Large intestine (tissue), 3 donors: ENCODE results near the gene FBN1. TPM values are rescaled to one million over a fixed set of nuclear protein-coding genes. Genes with fewer than 3 reads are reported as not detected.

Experiments
- DNase-seq, 2 donors: peaks; one replicate each; pipeline versions ENCODE4 v3.0.0 to v3.0.0-alpha.2; 2013
- H3K27ac ChIP-seq: one replicate; pipeline ENCODE4 v1.5.1; 2013; ENCODE audit warnings: low read length
- H3K27me3 ChIP-seq: 2 replicates; pipeline ENCODE4 v1.6.1; 2013; ENCODE audit warnings: low read length; ENCODE audit not compliant: control insufficient read depth, insufficient read depth
- H3K36me3 ChIP-seq: 2 replicates; pipeline ENCODE4 v1.6.1; 2013; ENCODE audit warnings: low read length; ENCODE audit not compliant: control insufficient read depth, insufficient read depth
- H3K4me1 ChIP-seq: one replicate; pipeline ENCODE4 v1.6.1; 2013; ENCODE audit warnings: low read length; ENCODE audit not compliant: control insufficient read depth, insufficient read depth
- H3K4me3 ChIP-seq: one replicate; pipeline ENCODE4 v1.5.1; 2013; ENCODE audit warnings: low read length
- H3K9me3 ChIP-seq: one replicate; pipeline ENCODE4 v1.6.1; 2013; ENCODE audit warnings: mild to moderate bottlenecking, low read depth, low read length, moderate library complexity; ENCODE audit not compliant: control insufficient read depth
- WGBS: methylation state at CpG from one replicate; pipeline ENCODE4 v1.1.5; 2013; ENCODE audit warnings: low lambda C conversion rate; ENCODE audit not compliant: insufficient coverage; 5-methylcytosine and 5-hydroxymethylcytosine counted together
- polyA plus RNA-seq: library from polyadenylated mRNA; unstranded; fragments of 120-200 nt; gene quantifications from one replicate; pipeline ENCODE4 v1.2.1, GENCODE V29; 2013

The FBN1 gene
- polyA plus RNA-seq, 1 donor: 49.6 TPM

DNA sequence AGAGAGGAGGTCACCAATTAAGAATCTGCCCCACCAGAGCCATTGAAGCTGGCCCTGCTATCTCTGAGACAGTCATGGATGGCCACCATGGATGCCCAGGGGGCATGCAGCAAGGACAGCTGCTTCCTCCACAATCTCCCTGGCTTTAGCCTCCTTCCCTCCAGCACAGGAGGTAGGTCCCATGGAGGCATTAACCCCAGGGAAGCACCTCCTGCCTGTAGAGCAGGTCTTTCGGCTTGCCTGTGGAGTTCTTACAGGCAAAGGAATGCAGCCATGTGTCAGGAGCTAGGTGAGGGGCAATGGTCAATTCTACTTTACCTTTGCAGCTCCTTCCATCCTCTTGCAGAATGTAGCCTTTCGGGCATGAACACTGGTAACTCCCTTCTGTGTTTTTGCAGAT is 220.5 kb downstream of the FBN1 start:
- DNase-seq: no peak
- WGBS: 86% methylated on average over 1 of the region's 2 CpGs
- H3K9me3 ChIP-seq: no peaks in the 10 kb centered on the region
- H3K36me3 ChIP-seq: peaks cover 31% of the 10 kb centered on the region
- no peak overlapping the region for H3K27ac ChIP-seq
- no peaks in the 10 kb centered on the region for H3K4me1 ChIP-seq
- no peak overlapping the region for H3K4me3 ChIP-seq
- no peaks in the 10 kb centered on the region for H3K27me3 ChIP-seq

DNA sequence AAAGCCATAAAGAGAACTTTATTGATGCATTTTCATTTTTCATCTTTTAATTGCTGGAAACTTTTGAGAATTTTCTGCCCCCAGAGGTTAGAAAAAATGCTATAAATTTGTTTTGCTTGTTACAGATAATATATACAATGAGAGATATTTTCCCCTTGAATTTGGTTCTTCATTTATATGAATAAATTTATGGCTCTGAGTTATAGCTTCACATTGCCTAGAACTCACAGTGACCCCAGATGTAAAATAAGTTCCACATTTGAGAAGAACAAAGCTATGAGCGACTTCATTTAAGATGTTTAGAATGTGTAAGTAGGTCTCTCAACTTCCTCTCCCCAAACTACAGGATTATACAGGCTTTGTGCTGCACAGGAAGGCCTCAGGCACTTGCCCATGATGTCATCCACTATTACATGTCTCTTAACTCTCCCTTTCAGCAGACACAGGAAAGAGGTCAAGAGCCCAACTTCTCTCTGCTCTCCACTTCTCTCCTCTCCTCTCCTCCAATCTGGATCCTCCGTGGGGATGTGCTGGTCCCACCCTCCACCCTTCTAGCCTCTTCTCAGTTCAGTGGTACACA is 221.5 kb downstream of the FBN1 start:
- no peak for DNase-seq
- H3K27me3 ChIP-seq: no peaks in the 10 kb centered on the region
- WGBS: no CpG with 5 or more reads among the region's 2 CpGs

DNA sequence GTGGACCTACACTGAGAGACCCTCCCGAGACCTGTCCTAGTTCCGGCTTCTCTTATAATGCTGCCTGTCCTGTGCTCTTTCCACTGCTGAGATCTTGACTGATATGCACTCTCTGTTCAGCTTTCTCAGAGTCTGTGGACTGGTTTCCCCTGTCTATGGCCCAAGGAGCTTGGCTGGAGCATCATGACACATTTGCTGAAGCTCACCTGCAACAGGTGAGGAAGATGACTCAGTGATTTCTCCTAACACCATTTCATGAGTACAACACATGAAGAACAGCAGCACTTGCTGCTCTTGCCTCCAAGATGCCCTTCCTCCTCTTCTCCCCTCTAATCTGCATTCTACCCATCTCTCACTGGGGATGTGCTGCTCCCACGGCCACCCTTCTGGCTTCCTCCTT is 222.2 kb downstream of the FBN1 start:
- no CpG with 5 or more reads among the region's 3 CpGs for WGBS
- no peak for DNase-seq
- no peaks in the 10 kb centered on the region for H3K9me3 ChIP-seq
- H3K36me3 ChIP-seq: peaks cover 36% of the 10 kb centered on the region
- H3K27ac ChIP-seq: no peak overlapping the region
- no peaks in the 10 kb centered on the region for H3K27me3 ChIP-seq
- H3K4me1 ChIP-seq: no peaks in the 10 kb centered on the region
- no peak overlapping the region for H3K4me3 ChIP-seq

More for the DNA sequence above, 221.5 kb downstream of the FBN1 start:
- peaks cover 35% of the 10 kb centered on the region for H3K36me3 ChIP-seq
- H3K9me3 ChIP-seq: no peaks in the 10 kb centered on the region
- no peak overlapping the region for H3K4me3 ChIP-seq
- H3K27ac ChIP-seq: no peak overlapping the region
- H3K4me1 ChIP-seq: no peaks in the 10 kb centered on the region

DNA sequence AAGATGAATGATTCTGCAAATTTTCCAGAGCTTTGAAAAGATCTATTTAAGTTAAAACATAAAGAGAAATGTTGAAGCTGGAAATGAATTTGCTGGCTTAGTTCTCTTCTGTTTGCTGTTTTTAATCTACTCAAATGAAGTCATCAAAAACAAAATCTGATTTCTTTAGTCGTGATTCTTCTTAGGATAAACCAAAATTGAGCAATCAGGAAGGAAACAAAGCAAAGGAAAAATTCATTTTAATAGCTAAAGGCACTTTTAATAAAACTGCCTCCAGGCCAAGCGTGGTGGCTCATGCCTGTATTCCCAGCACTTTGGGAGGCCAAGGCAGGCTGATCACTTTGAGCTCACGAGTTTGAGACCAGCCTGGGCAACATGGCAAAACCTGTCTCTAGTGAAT is 223.1 kb downstream of the FBN1 start:
- H3K9me3 ChIP-seq: no peaks in the 10 kb centered on the region
- no peak overlapping the region for H3K4me3 ChIP-seq
- DNase-seq: no peak
- H3K4me1 ChIP-seq: no peaks in the 10 kb centered on the region
- no peaks in the 10 kb centered on the region for H3K27me3 ChIP-seq
- no CpG with 5 or more reads among the region's 3 CpGs for WGBS
- H3K27ac ChIP-seq: no peak overlapping the region
- H3K36me3 ChIP-seq: peaks cover 32% of the 10 kb centered on the region

DNA sequence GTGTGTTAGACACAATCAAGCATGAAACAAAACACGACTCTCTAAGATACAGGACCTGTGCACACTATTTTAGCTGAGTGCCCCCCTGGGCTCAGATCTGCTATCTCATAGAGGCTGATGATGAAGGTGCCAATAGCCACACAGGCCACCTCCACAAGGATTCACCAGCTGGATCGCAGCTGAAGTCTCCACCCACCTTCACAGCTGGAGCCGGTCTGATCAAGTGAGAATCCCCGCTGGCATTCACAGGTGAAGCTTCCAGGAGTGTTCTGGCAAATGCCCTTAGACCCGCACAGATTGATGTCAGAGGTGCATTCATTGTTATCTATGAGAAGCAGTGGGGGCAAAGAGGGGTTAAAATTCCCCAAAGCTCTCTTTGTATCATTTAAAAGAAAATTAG is 224.1 kb downstream of the FBN1 start:
- Histone ChIP-seq H3K9me3 (no peaks in the 10 kb centered on the region), H3K4me1 (no peaks in the 10 kb centered on the region), H3K27me3 (no peaks in the 10 kb centered on the region), H3K4me3 (no peak overlapping the region), H3K27ac (no peak overlapping the region), H3K36me3 (peaks cover 29% of the 10 kb centered on the region)
- 100% methylated on average over 1 of the region's 5 CpGs for WGBS
- DNase-seq: no peak

DNA sequence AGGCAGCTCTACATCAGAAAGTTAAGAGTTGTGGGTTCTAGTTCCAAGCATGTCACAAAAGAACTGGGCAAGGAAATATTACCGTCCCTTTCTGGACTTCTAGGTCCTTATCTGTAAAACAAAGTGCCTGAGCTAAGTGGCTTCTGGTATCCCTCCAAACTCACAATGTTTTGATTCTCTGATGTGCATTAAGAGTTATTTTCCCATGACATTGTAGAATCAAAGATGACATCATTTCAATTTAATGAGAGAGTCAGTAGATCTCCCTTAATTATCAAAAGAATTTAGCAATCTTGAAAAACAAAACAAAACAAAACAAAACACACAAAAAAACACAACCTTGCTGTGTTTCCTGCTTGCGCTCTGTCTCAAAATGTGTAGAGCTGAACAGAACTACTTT is 225.6 kb downstream of the FBN1 start:
- Histone ChIP-seq H3K9me3 (no peaks in the 10 kb centered on the region), H3K4me1 (no peaks in the 10 kb centered on the region), H3K4me3 (no peak overlapping the region), H3K27me3 (no peaks in the 10 kb centered on the region), H3K36me3 (peaks cover 29% of the 10 kb centered on the region), H3K27ac (no peak overlapping the region)
- WGBS: no CpG with 5 or more reads among the region's 2 CpGs
- no peak for DNase-seq

DNA sequence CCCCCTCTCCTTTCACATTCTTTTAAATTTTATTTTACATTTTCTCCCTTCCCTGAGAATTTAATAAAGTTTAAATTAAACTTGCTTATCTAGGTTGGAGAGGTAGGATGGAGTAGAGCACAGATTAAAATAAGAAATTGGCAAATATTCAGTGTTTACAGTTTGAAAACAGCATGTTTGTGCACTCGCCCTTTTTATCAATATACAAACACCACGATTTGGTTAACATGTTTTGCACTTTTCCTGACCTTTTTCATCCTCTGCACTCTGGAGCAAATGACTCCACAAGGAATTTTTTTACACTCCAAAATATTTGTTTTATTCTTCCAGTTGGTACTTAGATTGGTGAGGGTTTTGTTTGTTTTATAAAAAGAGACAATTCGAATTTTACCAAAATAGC is 227.2 kb downstream of the FBN1 start:
- Histone ChIP-seq H3K4me1 (no peaks in the 10 kb centered on the region), H3K36me3 (peaks cover 30% of the 10 kb centered on the region), H3K9me3 (no peaks in the 10 kb centered on the region), H3K27ac (no peak overlapping the region), H3K27me3 (no peaks in the 10 kb centered on the region), H3K4me3 (no peak overlapping the region)
- DNase-seq: no peak
- 34% methylated on average over 2 of the region's 3 CpGs for WGBS

DNA sequence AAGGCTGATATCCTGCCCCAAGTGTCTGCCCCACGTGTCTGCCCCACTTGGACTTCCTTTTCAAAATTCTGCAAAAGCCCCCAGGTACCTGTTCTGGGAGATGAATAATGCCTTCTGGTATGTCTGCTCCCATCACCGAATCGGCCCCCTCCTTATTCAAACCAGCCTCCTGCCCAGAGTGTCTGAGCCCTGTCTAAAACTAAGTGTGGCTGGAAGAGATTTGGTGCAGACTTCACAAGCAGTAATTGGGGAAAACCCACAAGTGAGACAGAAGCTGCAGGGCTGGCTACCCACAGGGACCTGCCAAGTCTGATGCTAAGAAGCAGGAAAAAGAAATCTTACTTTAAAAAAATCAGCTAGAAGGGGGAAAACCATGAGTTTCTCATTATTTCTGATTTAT is 229.2 kb downstream of the FBN1 start:
- DNase-seq: no peak
- Histone ChIP-seq H3K4me3 (no peak overlapping the region), H3K36me3 (peaks cover 33% of the 10 kb centered on the region), H3K27me3 (no peaks in the 10 kb centered on the region), H3K27ac (no peak overlapping the region), H3K9me3 (no peaks in the 10 kb centered on the region), H3K4me1 (no peaks in the 10 kb centered on the region)
- WGBS: no CpG with 5 or more reads among the region's 3 CpGs

DNA sequence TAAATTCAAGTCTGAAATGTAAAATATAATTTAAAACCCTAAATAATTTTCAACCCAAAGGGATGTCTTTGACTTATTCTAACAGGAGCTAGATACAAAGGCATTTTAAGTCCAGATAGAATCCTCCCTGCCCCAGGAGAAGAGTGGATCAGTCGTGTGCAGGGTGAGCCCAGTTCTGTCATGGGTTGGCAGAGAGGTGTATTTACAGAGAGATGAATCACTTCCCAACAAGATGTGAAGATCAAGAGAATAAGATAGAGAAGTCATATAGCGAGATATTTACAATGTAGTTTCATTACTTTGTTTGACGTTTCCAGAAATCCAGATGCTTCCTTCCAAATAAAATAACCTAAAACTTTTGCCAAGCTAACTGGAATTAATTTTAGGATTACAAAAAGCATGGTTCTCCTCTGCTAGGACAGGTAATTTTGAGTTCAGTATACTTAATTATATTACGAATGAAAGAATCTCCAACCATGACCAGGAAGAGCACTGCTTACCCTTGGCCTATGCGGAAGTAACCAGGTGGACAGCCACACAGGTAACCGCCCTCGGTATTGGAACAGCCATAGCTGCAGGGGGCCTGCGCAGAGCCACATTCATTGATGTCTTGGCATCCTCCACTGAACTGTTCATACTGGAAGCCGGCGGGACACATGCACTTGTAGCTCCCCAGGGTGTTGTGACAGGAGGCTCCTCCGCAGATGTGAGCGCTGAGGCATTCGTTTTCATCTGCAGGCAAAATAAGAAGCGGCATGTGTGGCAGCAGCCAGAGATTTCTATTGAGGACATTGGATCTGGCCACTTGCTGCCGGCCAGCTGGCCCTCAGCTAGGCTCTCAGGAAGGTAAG is 230.2 kb downstream of the FBN1 start:
- DNase-seq: no peak
- H3K9me3 ChIP-seq: no peaks in the 10 kb centered on the region
- WGBS: 93% methylated on average over 3 of the region's 15 CpGs
- no peak overlapping the region for H3K27ac ChIP-seq
- no peaks in the 10 kb centered on the region for H3K27me3 ChIP-seq
- peaks cover 31% of the 10 kb centered on the region for H3K36me3 ChIP-seq
- H3K4me1 ChIP-seq: no peaks in the 10 kb centered on the region
- no peak overlapping the region for H3K4me3 ChIP-seq

DNA sequence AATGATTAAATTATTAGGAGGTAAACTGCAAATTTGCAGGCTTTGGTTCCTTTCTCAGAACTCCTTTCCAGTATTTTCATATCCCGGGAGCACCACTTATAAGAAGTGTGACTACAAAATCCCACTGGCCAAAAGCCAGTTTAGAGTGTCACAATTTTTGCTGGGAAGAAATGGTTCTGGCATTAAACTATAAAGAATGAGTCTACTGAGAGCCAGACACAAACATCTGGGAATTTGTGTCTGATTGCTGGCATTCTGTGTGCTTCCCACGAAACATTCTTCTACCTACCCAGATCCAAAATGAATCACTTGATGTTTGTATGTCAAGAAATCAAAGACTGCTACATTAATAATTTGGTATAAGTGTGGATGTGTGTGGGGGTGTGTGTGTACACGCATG is 231.5 kb downstream of the FBN1 start:
- Histone ChIP-seq H3K27me3 (no peaks in the 10 kb centered on the region), H3K27ac (no peak overlapping the region), H3K4me1 (no peaks in the 10 kb centered on the region), H3K4me3 (no peak overlapping the region), H3K9me3 (no peaks in the 10 kb centered on the region), H3K36me3 (peaks cover 27% of the 10 kb centered on the region)
- DNase-seq: no peak
- WGBS: 100% methylated on average over 1 of the region's 3 CpGs

DNA sequence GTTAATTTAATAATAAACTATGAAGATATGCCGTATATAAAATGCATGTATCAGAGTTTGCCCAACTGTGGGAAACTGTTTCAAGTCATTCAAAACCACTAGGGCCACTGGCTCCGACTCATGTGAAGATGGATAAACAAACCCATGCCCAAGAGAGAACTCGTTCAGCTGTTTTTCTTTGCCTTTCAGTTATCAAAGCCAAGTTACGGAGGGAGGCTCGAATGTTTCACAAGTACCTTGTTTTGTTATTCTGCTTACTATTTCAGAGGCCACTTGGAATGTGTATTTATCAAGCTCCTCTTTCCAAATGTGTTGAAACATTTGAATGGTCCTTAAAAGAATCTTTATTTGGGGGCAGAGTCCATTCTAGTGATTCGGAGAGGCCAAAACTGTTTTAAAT is 232.2 kb downstream of the FBN1 start:
- H3K27me3 ChIP-seq: no peaks in the 10 kb centered on the region
- H3K36me3 ChIP-seq: peaks cover 25% of the 10 kb centered on the region
- DNase-seq: no peak
- no peaks in the 10 kb centered on the region for H3K4me1 ChIP-seq
- no peak overlapping the region for H3K27ac ChIP-seq
- H3K4me3 ChIP-seq: no peak overlapping the region
- no peaks in the 10 kb centered on the region for H3K9me3 ChIP-seq
- 79% methylated on average over 2 of the region's 6 CpGs for WGBS
